SK-N-MC (cell line): Measurements from ENCODE around the gene GALNT7.

Experiments used
- DNase-seq: peaks from one replicate; pipeline ENCODE4 v3.0.0-alpha.2; 2011; ENCODE audit warnings: low read depth, low spot score
- H3K27ac ChIP-seq: fragments of 200-600 bp; sonication (generic); 2 replicates; pipeline ENCODE4 v1.5.1; 2016; ENCODE audit warnings: mixed run types
- H3K36me3 ChIP-seq: fragments of 200-600 bp; sonication (generic); 2 replicates; pipeline ENCODE4 v1.6.1; 2017; ENCODE audit warnings: antibody characterized with exemption, low read length, mixed read lengths; ENCODE audit not compliant: insufficient read depth
- H3K4me3 ChIP-seq: fragments of 200-600 bp; sonication (generic); 2 replicates; pipeline ENCODE4 v1.5.1; 2016
- H3K9ac ChIP-seq: fragments of 200-600 bp; sonication (generic); 2 replicates; pipeline ENCODE4 v1.8.0; 2017; ENCODE audit warnings: mixed run types, mixed read lengths; ENCODE audit not compliant: insufficient read length
- H3K9me3 ChIP-seq: fragments of 200-600 bp; sonication (generic); 2 replicates; pipeline ENCODE4 v1.6.1; 2017; ENCODE audit warnings: low read depth, mild to moderate bottlenecking, antibody characterized with exemption, low read length, moderate library complexity, mixed read lengths
- EZH2 ChIP-seq: fragments of 200-600 bp; sonication (generic); IDR thresholded peaks from one replicate; pipeline ENCODE4 v1.6.1; 2017; ENCODE audit warnings: antibody characterized with exemption
- FOXP2 ChIP-seq: optimal IDR thresholded peaks from 2 replicates; pipeline ENCODE3; 2011; ENCODE audit warnings: mild to moderate bottlenecking, moderate library complexity; ENCODE audit not compliant: insufficient read depth; ENCODE audit errors: extremely low read length, control extremely low read depth
- POLR2AphosphoS5 ChIP-seq: IDR thresholded peaks from 2 replicates; pipeline ENCODE4 v1.6.1; 2012; ENCODE audit warnings: mild to moderate bottlenecking, low read depth, low read length, borderline replicate concordance

GALNT7 gene

GRCh38 chr4:173159791-173160190, 8.8 kb upstream of the GALNT7 start:
- Histone ChIP-seq H3K27ac (no peak overlapping the region), H3K4me3 (no peak overlapping the region), H3K9me3 (no peaks in the 10 kb centered on the region), H3K36me3 (no peaks in the 10 kb centered on the region), H3K9ac (no peak overlapping the region)
- no peak for DNase-seq
- TF ChIP-seq FOXP2: no peak
- no peak for TF ChIP-seq POLR2AphosphoS5
- no peak for TF ChIP-seq EZH2

DNA sequence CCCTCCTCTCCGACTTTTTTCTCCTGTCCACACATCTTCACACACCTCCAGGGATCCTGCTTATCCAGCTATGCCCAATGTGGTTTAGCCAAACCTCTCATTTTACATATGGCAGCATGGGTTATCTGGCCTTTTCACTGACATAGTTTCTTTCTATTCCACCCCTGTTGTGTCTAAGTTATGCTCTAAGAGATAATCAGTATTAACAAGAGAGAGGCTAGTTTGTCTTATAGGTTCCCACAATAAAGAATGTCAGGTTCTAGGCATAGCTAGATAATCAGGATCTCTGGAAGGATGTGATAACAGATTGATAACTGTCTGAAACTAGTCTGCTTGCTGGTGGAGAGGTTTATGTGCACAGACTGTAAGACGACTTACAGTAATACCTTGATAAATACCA, 7.7 kb upstream of the GALNT7 start:
- Histone ChIP-seq H3K4me3 (no peak overlapping the region), H3K27ac (no peak overlapping the region), H3K9me3 (no peaks in the 10 kb centered on the region), H3K9ac (no peak overlapping the region), H3K36me3 (no peaks in the 10 kb centered on the region)
- DNase-seq: no peak
- TF ChIP-seq EZH2 (no peak), POLR2AphosphoS5 (no peak), FOXP2 (no peak)

DNA sequence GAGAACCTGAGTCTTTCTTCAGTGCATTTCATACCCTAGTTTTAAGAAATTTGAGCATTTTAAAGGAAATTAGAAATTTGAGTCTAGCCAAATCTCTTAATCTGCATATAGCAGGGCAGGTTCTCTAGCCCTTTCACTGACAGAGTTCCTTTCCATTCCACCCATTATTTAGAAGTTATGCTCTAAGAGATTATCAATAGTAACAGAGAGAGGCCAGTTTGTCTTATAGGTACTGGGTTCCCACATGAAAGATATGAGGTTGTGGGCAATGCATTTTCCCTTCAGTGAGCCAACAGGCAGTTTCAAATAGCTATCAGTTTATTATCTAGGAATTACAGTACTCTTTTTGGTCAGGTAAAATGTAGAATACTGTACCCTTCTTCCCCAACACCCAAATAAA, 7.3 kb upstream of the GALNT7 start:
- H3K27ac ChIP-seq: no peak overlapping the region
- TF ChIP-seq EZH2 (no peak), FOXP2 (no peak), POLR2AphosphoS5 (no peak)
- no peaks in the 10 kb centered on the region for H3K36me3 ChIP-seq
- H3K9ac ChIP-seq: no peak overlapping the region
- DNase-seq: no peak
- no peak overlapping the region for H3K4me3 ChIP-seq
- H3K9me3 ChIP-seq: no peaks in the 10 kb centered on the region

DNA sequence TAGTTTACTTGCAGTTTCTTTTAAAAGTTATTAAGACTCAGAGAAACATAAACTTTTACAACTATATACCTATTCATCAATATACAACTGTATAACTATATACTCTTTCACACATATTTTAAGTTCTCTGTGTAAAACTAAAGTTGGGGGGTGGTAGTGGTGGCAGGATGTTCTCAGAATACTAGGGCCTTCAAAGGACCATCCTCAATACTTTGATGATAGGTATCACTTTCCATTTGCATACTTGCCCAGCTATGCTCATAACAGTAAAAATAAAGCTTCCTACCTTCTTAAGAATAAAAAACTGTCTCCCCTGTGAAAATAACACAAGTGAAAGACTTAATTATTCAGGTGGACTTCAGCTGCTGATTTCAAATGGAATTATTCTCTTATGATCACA, 2.9 kb upstream of the GALNT7 start:
- Histone ChIP-seq H3K9me3 (no peaks in the 10 kb centered on the region), H3K4me3 (no peak overlapping the region), H3K9ac (no peak overlapping the region), H3K27ac (no peak overlapping the region), H3K36me3 (no peaks in the 10 kb centered on the region)
- no peak for TF ChIP-seq POLR2AphosphoS5
- TF ChIP-seq EZH2: no peak
- TF ChIP-seq FOXP2: no peak
- DNase-seq: no peak

DNA sequence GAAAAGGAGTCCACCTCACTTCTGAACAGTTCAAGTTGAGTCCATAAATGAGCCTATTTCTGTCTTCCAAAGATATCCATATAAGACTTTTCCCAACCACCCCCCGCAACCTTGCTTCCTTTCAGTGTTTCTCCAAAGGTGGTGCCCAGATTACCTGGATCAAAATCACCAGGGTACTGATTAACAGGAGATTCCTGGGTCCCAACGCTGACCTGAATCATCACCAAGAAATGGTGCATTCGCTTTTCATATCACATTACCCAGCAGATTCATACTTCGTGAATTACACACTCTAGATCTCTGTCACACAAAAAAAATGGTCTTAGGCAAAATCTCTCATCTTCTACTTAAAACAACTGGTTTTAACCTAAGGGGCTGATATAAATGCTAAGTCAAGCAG, 2.1 kb upstream of the GALNT7 start:
- TF ChIP-seq POLR2AphosphoS5 (no peak), FOXP2 (no peak), EZH2 (no peak)
- H3K9me3 ChIP-seq: no peaks in the 10 kb centered on the region
- H3K4me3 ChIP-seq: no peak overlapping the region
- H3K9ac ChIP-seq: no peak overlapping the region
- DNase-seq: no peak
- H3K27ac ChIP-seq: no peak overlapping the region
- H3K36me3 ChIP-seq: no peaks in the 10 kb centered on the region

DNA sequence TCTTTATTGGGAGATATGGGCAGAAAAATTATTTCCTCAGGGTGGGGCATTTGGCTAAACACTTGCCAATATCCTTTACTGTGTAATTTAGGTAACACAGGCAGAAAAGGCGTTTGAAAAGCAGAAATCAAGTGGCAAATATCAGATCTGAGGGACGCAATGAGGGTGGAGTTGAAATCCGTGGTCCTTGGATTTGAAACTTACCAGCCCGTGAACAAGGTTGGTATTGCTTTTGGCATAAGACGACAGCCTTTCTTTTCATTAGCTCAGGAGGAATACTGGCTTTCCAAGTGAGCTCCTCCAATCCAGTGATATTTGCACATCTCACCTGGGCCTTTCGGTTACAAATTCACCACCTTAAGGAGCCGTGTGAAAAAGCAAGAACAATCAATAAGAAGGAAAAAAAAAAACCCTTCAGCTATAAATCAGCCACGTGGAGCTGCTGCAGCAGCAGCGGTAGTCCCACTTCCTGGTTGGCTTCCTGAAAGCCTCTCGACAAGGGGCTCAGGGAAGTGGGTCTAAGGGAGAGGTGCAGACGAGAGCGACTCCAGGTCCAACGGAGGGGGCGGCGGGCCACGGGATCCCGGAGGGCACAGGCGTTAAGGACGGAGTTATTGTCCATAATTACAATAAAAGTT, 734 bp upstream of the GALNT7 start:
- Histone ChIP-seq H3K27ac (peak overlapping the region; percentile 74), H3K4me3 (peak overlapping the region; percentile 99), H3K36me3 (no peaks in the 10 kb centered on the region), H3K9ac (peak overlapping the region; percentile 75), H3K9me3 (no peaks in the 10 kb centered on the region)
- no peak for DNase-seq
- 0 out of 2 replicates have a peak, but pooled peaks have one; percentile 44 for TF ChIP-seq POLR2AphosphoS5
- TF ChIP-seq EZH2: no peak

GRCh38 chr4:173169178-173169427, 492 bp downstream of the GALNT7 start:
- peak overlapping the region; percentile 99 for H3K4me3 ChIP-seq
- DNase-seq: no peak
- TF ChIP-seq FOXP2 (no peak), EZH2 (no peak), POLR2AphosphoS5 (no peak)
- H3K27ac ChIP-seq: no peak overlapping the region
- H3K9me3 ChIP-seq: no peaks in the 10 kb centered on the region
- H3K36me3 ChIP-seq: no peaks in the 10 kb centered on the region
- H3K9ac ChIP-seq: peak overlapping the region; percentile 79

DNA sequence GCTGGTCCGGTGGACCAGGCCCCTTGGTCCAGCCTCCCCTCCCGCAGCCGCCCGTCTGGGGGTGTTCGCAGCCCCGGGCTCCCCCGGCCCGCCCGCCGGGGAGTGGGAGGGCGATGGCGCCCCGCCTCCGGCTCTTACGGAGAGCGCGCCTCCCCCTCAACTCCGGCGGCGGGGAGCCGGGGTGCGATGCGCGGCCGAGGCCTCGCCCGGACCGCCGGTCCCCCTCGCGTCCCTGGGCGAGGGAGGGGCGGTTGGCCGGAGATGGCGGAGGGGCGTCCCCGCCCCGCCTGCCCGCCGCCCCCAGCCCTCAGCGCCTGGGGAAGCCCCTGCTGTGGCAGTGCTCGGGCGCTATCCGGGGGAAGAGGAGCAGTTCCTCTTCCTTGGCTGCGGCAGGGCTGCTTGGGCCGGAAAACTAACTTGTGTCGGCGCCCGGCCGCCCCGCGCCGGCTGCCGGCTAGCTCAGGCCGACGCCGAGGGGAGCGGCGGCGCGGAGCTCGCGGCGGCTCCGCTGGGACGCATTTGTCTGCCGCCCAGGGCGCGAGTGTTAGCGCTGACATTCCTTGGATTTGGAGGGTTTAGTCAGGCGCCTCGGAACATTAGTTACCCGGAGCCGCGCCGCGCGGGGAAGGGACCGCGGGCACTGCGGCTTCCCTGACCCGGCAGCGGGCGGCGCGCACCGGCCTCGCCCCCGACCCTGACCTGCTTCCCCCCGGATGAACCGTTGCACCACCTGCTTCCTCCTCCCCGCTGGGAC, 994 bp downstream of the GALNT7 start:
- Histone ChIP-seq H3K4me3 (peak overlapping the region; percentile 99), H3K27ac (no peak overlapping the region; the same call in 1 of the 2 replicates), H3K9me3 (no peaks in the 10 kb centered on the region), H3K36me3 (no peaks in the 10 kb centered on the region), H3K9ac (peak overlapping the region; percentile 79)
- peak; percentile 26; the same call in 1 of the 2 replicates for TF ChIP-seq POLR2AphosphoS5
- no peak for TF ChIP-seq EZH2
- no peak for TF ChIP-seq FOXP2
- DNase-seq: no peak
